Common myeloid progenitor, CD34-positive (primary cell): ENCODE measurements around the gene CNTRL.

ENCODE experiments used
- CTCF ChIA-PET: fragments of 350-600 bp; sonication (Branson Sonifier 250); formaldehyde crosslinking; loops from one replicate; lab custom pipeline; 2021; ENCODE audit warnings: antibody characterized with exemption; lab: Charles Lee
- POLR2A ChIA-PET: fragments of 350-600 bp; sonication (Branson Sonifier 250); formaldehyde crosslinking; loops from one replicate; lab custom pipeline; 2021; ENCODE audit warnings: antibody characterized with exemption; lab: Charles Lee
- DNase-seq, 3 donors: peaks; one replicate each; pipeline versions ENCODE4 v3.0.0 to v3.0.0-alpha.2; 2013
- H3K27ac ChIP-seq, 2 experiments: 1 replicate in 1 of 2; 2 replicates in 1 of 2; pipeline ENCODE4 v1.7.0; 2013; ENCODE audit warnings: inconsistent platforms in 2 of 2, low read length in 2 of 2, mild to moderate bottlenecking in 2 of 2, low read depth in 1 of 2, moderate library complexity in 1 of 2; ENCODE audit not compliant: severe bottlenecking in 2 of 2, insufficient read depth in 1 of 2, poor library complexity in 1 of 2
- H3K27me3 ChIP-seq, 5 experiments: replicated peaks in 2 of 5; 1 replicate in 3 of 5; 2 replicates in 2 of 5; pipeline versions ENCODE4 v1.6.1 to v1.7.0; 2013; ENCODE audit warnings: low read length in 4 of 5, mild to moderate bottlenecking in 2 of 5, moderate library complexity in 2 of 5, inconsistent platforms in 1 of 5; ENCODE audit not compliant: insufficient read depth in 5 of 5, control insufficient read depth in 4 of 5
- H3K36me3 ChIP-seq, 4 experiments: 1 replicate in 2 of 4; 2 replicates in 2 of 4; pipeline versions ENCODE4 v1.6.1 to v1.7.0; 2013; ENCODE audit warnings: low read length in 3 of 4, control low read depth in 1 of 4, mild to moderate bottlenecking in 1 of 4; ENCODE audit not compliant: control insufficient read depth in 4 of 4, insufficient read depth in 4 of 4
- H3K4me1 ChIP-seq, 4 experiments: 1 replicate in 3 of 4; 2 replicates in 1 of 4; pipeline versions ENCODE4 v1.6.1 to v1.7.1; 2013; ENCODE audit warnings: low read length in 3 of 4, mild to moderate bottlenecking in 3 of 4, control low read depth in 1 of 4, inconsistent platforms in 1 of 4, moderate library complexity in 1 of 4; ENCODE audit not compliant: control insufficient read depth in 4 of 4, insufficient read depth in 4 of 4; ENCODE audit errors: control extremely low read depth in 1 of 4
- H3K4me3 ChIP-seq, 7 experiments: 1 replicate in 4 of 7; 2 replicates in 3 of 7; pipeline versions ENCODE4 v1.5.1 to v1.7.0; 2013; ENCODE audit warnings: mild to moderate bottlenecking in 7 of 7, low read length in 6 of 7, moderate library complexity in 6 of 7, inconsistent platforms in 2 of 7, low read depth in 2 of 7, control low read depth in 1 of 7; ENCODE audit not compliant: insufficient read depth in 4 of 7, control insufficient read depth in 1 of 7; ENCODE audit errors: extremely low read depth in 1 of 7
- H3K9me3 ChIP-seq, 5 experiments: 1 replicate in 4 of 5; 2 replicates in 1 of 5; pipeline versions ENCODE4 v1.6.1 to v1.7.1; 2013; ENCODE audit warnings: low read length in 4 of 5, mild to moderate bottlenecking in 2 of 5, inconsistent platforms in 1 of 5, low read depth in 1 of 5, moderate library complexity in 1 of 5; ENCODE audit not compliant: control insufficient read depth in 4 of 5, insufficient read depth in 2 of 5; ENCODE audit errors: control extremely low read depth in 1 of 5
- whole genome bisulfite sequencing: methylation state at CpG from one replicate; pipeline ENCODE4 v1.1.5; 2013; ENCODE audit not compliant: insufficient coverage; 5-methylcytosine and 5-hydroxymethylcytosine counted together

Gene CNTRL

DNA sequence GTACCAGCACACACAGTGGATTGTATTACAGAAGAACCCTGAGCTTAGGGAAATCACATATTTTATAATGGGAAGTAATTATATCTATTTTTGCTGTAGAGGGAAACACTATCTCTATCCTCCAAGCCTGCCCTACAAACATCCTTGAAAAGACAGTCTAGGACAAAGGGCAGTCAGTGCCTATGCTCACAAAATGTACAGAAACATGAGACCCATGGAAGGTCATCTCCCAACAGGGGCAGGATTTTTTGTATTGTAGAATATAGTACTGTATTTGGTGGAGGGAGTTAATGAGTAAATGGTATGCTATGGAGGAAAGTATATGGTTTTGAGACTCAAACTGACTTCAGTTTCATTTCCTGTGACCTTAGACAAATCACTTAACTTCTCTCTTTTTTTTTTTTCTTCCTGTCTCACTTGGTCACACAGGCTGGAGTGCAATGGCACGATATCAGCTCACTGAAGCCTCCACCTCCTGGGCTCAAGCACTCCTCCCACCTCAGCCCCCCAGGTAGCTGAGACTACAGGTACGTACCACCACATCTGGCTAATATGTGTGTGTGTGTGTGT is 132.7 kb downstream of the CNTRL start:
- no peaks in the 10 kb centered on the region for H3K9me3 ChIP-seq
- no peak overlapping the region for H3K27ac ChIP-seq
- no peak overlapping the region for H3K4me3 ChIP-seq
- ChIA-PET POLR2A (no interaction called here), CTCF (interaction anchor here (1.2 to 10.3 kb wide), 5 partner anchors 63 to 186 kb away, joined by 3 to 82 read pairs (median 9); partner anchors contain the start of gene GSN)
- no peaks in the 10 kb centered on the region for H3K27me3 ChIP-seq
- DNase-seq, result peak in 2 of 3 donors; percentile 38 to 41
- no CpG with 5 or more reads among the region's 2 CpGs for WGBS
- no peaks in the 10 kb centered on the region for H3K36me3 ChIP-seq
- peaks cover under 1 to 14% (median 4%) of the 10 kb centered on the region in 4 experiments for H3K4me1 ChIP-seq

DNA sequence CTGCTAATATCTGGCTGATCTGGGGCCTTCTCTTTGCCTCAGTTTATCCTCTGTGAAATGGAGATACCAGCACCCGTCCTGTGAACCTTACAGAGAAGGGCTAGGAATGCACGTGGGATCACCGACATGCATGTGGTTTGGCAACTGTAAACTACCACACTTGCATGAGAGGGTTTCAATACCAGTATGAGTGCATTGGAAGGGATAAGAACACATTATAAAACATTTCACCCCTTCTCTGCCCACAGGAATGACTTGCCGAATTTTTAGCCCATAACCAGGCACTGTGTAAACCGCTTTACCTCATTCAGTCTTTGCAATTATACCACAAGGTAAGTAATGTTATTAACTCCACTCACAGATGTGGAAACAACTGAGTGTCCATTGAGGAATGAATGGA is 135.8 kb downstream of the CNTRL start:
- no peaks in the 10 kb centered on the region for H3K27me3 ChIP-seq
- no peak overlapping the region for H3K27ac ChIP-seq
- H3K4me3 ChIP-seq, result no peak overlapping the region
- POLR2A ChIA-PET, result no interaction called here
- H3K4me1 ChIP-seq, result peaks cover 0 to 26% (median 9%) of the 10 kb centered on the region in 4 experiments
- CTCF ChIA-PET, result interaction anchor here (1.2 to 10.3 kb wide), 6 partner anchors 12 to 191 kb away, joined by 3 to 119 read pairs (median 51); partner anchors contain the start of gene GSN
- WGBS, result 80% methylated on average over 1 of the region's 5 CpGs
- no peaks in the 10 kb centered on the region for H3K36me3 ChIP-seq
- no peaks in the 10 kb centered on the region for H3K9me3 ChIP-seq
- DNase-seq, result peak in 2 of 3 donors; percentile 49 to 69

- peaks cover 8 to 25% (median 19%) of the 10 kb centered on the region in 4 experiments for H3K4me1 ChIP-seq
- WGBS, result 24% methylated on average over 9 of the region's 9 CpGs
- no peaks in the 10 kb centered on the region for H3K36me3 ChIP-seq
- H3K27me3 ChIP-seq, result no peaks in the 10 kb centered on the region
- peak overlapping the region in 1 of 7 experiments; percentile 9 for H3K4me3 ChIP-seq
- peak; percentile 70 to 72 (median 70) for DNase-seq
- H3K27ac ChIP-seq, result no peak overlapping the region
- POLR2A ChIA-PET, result no interaction called here
- no peaks in the 10 kb centered on the region for H3K9me3 ChIP-seq
- CTCF ChIA-PET, result interaction anchor here (0.6 to 10.3 kb wide), 42 partner anchors 8 to 188 kb away, joined by 3 to 119 read pairs (median 4); partner anchors contain the start of genes GSN and RAB14
These were observed 138.5 kb downstream of the CNTRL start for GRCh38 chr9:121213136-121213806.

DNA sequence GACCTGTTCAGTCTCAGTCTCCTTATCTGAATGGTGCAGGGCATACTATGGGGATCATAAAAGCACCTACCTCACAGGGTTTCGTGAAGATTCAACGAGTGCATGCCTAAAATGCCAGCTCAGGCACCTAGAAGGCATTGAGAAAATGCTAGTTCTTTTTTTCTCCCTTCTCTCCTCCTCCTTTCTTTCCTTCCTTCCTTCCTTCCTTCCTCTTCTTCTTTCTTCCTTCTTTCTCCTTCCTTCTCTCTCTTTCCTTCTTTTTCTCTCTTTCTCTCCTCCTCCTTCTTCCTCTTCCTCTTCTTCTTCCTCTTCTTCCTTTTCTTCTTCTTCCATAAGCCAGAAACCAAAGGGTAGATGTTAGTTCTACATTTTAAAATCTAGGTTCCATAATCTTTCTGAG is 139.2 kb downstream of the CNTRL start:
- H3K4me3 ChIP-seq, result no peak overlapping the region
- ChIA-PET CTCF (interaction anchor here (0.6 to 10.3 kb wide), 33 partner anchors 7 to 187 kb away, joined by 3 to 119 read pairs (median 5); partner anchors contain the start of genes GSN and RAB14), POLR2A (interaction anchor here (0.6 kb wide), 1 partner anchor 95 kb away, joined by 3 read pairs; no protein-coding TSS in a partner anchor)
- WGBS, result 86% methylated on average over 2 of the region's 2 CpGs
- no peak overlapping the region for H3K27ac ChIP-seq
- peaks cover 8 to 24% (median 19%) of the 10 kb centered on the region in 4 experiments for H3K4me1 ChIP-seq
- H3K27me3 ChIP-seq, result no peaks in the 10 kb centered on the region
- no peaks in the 10 kb centered on the region for H3K9me3 ChIP-seq
- H3K36me3 ChIP-seq, result no peaks in the 10 kb centered on the region
- no peak for DNase-seq

GRCh38 chr9:121216271-121216805 is 141.6 kb downstream of the CNTRL start:
- ChIA-PET CTCF (interaction anchor here (0.7 to 6.2 kb wide), 11 partner anchors 16 to 185 kb away, joined by 3 to 119 read pairs (median 4); partner anchors contain the start of gene GSN), POLR2A (interaction anchor here (0.6 kb wide), 1 partner anchor 1299 kb away, joined by 4 read pairs; no protein-coding TSS in a partner anchor)
- 0% methylated on average over 1 of the region's 3 CpGs for WGBS

DNA sequence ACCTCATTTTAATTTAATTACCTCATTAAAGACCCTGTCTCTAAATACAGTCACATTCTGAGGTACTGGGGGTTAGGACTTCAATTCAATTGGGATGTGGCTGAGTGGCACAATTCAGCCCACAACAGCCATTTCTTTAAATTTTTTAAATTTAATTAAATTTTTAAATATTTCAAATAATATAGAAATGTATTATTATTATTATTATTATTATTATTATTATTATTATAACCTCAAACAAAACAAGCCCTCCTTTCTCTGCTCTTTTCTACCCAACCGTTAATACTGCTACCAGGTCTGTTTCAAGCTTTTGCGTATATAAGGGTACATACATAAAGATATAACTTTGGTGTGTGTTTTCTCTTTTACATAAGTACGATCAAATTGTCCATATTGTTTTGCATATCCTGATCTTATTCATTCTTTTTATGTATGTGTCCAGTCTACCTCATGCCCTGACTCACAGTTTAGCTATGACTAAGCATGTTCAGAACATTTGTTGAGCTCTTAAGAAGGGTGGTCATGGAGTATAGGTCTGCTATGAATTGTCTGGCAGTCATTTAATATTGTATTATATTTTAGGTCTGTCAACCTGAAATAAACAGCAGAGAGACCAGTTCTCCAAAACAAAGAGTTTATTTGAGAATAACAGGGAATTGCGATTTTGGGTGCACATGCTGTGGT is 143.0 kb downstream of the CNTRL start:
- WGBS, result 100% methylated on average over 1 of the region's 4 CpGs
- Histone ChIP-seq H3K27ac (no peak overlapping the region), H3K27me3 (no peaks in the 10 kb centered on the region), H3K4me3 (no peak overlapping the region), H3K9me3 (no peaks in the 10 kb centered on the region), H3K36me3 (no peaks in the 10 kb centered on the region), H3K4me1 (peaks cover 16 to 36% (median 29%) of the 10 kb centered on the region in 4 experiments)
- CTCF ChIA-PET, result interaction anchor here (0.9 to 1.9 kb wide), 8 partner anchors 27 to 140 kb away, joined by 3 to 5 read pairs (median 4); no protein-coding TSS in a partner anchor
- DNase-seq, result peak in 2 of 3 donors; percentile 40 to 65
- POLR2A ChIA-PET, result no interaction called here

More at GRCh38 chr9:121216271-121216805, 141.6 kb downstream of the CNTRL start:
- Histone ChIP-seq H3K27ac (peak overlapping the region in 1 of 2 experiments; percentile 8), H3K4me3 (peak overlapping the region in 1 of 7 experiments; percentile 27), H3K4me1 (peaks cover 15 to 34% (median 25%) of the 10 kb centered on the region in 4 experiments), H3K27me3 (no peaks in the 10 kb centered on the region), H3K9me3 (no peaks in the 10 kb centered on the region), H3K36me3 (no peaks in the 10 kb centered on the region)
- peak in 2 of 3 donors; percentile 52 to 72 for DNase-seq
